ENCODE results near the gene TMEM135.

- TF ChIP-seq POLR2A (IDR thresholded peaks at IDR 0.05) = no peak
- TF ChIP-seq, protein P1, sequence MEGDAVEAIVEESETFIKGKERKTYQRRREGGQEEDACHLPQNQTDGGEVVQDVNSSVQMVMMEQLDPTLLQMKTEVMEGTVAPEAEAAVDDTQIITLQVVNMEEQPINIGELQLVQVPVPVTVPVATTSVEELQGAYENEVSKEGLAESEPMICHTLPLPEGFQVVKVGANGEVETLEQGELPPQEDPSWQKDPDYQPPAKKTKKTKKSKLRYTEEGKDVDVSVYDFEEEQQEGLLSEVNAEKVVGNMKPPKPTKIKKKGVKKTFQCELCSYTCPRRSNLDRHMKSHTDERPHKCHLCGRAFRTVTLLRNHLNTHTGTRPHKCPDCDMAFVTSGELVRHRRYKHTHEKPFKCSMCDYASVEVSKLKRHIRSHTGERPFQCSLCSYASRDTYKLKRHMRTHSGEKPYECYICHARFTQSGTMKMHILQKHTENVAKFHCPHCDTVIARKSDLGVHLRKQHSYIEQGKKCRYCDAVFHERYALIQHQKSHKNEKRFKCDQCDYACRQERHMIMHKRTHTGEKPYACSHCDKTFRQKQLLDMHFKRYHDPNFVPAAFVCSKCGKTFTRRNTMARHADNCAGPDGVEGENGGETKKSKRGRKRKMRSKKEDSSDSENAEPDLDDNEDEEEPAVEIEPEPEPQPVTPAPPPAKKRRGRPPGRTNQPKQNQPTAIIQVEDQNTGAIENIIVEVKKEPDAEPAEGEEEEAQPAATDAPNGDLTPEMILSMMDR (IDR thresholded peaks at IDR 0.05) = no peak
Observed at GRCh38 chr11:87263264-87263838, 225.6 kb downstream of the TMEM135 start.
